Transverse colon (tissue), 4 donors: Measurements from ENCODE around the gene CAMTA1.

Experiments used
- EP300 ChIP-seq: sonication (generic); formaldehyde crosslinking; IDR thresholded peaks from one replicate; pipeline ENCODE4 v1.6.1; 2017; ENCODE audit warnings: antibody characterized with exemption, low read depth
- POLR2A ChIP-seq: fragments of 450-650 bp; IDR thresholded peaks from one replicate; pipeline ENCODE4 v1.6.1; 2016; ENCODE audit warnings: antibody characterized with exemption, mild to moderate bottlenecking, moderate library complexity
- POLR2AphosphoS5 ChIP-seq, 3 donors: sonication (generic); formaldehyde crosslinking; IDR thresholded peaks; one replicate each; pipeline ENCODE4 v1.6.1; 2016; ENCODE audit warnings: antibody characterized with exemption in 3 of 3
- TF ChIP-seq, protein P1 (sequence below), 5 experiments: fragments of 200-600 bp in 3 of 5; fragments of 450-650 bp in 2 of 5; sonication (generic) in 3 of 5; IDR thresholded peaks; 1 replicate in 2 of 5; 2 replicates in 3 of 5; pipeline ENCODE4 v1.5.1; 2016 to 2017; ENCODE audit warnings: antibody characterized with exemption in 5 of 5, inconsistent platforms in 3 of 5, mild to moderate bottlenecking in 2 of 5, moderate library complexity in 1 of 5

DNA sequence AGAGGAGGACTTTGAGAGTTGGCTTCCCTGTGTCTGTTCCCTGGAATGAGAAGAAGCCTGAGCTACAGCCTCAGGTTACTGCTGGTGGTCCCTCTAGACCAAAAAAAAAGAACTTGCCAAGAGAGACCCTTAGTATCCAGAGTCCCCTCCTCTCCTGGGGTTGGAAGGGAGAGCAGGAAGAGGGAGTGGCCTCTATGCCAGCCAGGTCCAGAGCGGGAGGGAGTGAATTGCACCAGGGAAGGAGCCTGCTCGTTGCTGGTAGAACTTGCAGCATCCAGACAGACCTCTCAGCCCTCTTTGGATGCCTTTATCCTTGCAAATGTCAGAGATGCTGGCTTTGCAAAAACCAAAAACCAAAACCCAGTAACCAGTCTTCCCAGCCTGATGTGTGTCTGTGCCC lies 494.5 kb downstream of the CAMTA1 start:
- TF ChIP-seq, protein P1, sequence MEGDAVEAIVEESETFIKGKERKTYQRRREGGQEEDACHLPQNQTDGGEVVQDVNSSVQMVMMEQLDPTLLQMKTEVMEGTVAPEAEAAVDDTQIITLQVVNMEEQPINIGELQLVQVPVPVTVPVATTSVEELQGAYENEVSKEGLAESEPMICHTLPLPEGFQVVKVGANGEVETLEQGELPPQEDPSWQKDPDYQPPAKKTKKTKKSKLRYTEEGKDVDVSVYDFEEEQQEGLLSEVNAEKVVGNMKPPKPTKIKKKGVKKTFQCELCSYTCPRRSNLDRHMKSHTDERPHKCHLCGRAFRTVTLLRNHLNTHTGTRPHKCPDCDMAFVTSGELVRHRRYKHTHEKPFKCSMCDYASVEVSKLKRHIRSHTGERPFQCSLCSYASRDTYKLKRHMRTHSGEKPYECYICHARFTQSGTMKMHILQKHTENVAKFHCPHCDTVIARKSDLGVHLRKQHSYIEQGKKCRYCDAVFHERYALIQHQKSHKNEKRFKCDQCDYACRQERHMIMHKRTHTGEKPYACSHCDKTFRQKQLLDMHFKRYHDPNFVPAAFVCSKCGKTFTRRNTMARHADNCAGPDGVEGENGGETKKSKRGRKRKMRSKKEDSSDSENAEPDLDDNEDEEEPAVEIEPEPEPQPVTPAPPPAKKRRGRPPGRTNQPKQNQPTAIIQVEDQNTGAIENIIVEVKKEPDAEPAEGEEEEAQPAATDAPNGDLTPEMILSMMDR (IDR thresholded peaks at IDR 0.05) = no peak
- TF ChIP-seq POLR2A (no peak), POLR2AphosphoS5 (IDR thresholded peaks at IDR 0.05) (no peak), EP300 (no peak)
